ENCODE data around the gene AMTN. TPM values are rescaled to one million over a fixed set of nuclear protein-coding genes. Genes with fewer than 3 reads are reported as not detected.

The AMTN gene
- total RNA-seq, 1 donor from 2014 or later, result not detected

DNA sequence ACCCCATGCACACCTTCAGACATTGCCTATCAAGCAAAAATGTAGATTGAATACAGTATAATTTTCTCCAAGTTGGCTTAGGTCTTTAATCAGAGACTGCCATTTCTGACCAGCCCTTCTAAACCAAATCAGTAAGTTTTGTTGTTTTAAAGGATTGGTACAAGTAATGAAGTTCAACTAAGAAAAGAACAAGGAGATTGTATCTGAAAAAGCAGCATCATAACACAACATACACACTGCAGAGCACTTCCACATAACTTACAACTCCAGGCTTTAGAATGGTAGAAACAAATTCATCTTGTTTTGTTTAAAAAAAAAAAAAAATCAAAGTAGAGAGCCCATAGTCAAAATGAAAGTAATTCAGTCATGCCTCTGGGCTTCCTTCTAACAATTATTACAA is 57.6 kb downstream of the AMTN start:
- DNase-seq, result no peak
- Mint-ChIP-seq H3K4me3 (no peak overlapping the region), H3K9me3 (no peaks in the 10 kb centered on the region), H3K36me3 (ENCODE audit: low read depth) (no peaks in the 10 kb centered on the region), H3K4me1 (no peaks in the 10 kb centered on the region), H3K27ac (no peak overlapping the region), H3K27me3 (peaks cover 19% of the 10 kb centered on the region)
- ATAC-seq (ENCODE audit: low read depth), result no peak
- ChIA-PET CTCF (no interaction called here), POLR2A (no interaction called here)
- TF ChIP-seq, protein P1, sequence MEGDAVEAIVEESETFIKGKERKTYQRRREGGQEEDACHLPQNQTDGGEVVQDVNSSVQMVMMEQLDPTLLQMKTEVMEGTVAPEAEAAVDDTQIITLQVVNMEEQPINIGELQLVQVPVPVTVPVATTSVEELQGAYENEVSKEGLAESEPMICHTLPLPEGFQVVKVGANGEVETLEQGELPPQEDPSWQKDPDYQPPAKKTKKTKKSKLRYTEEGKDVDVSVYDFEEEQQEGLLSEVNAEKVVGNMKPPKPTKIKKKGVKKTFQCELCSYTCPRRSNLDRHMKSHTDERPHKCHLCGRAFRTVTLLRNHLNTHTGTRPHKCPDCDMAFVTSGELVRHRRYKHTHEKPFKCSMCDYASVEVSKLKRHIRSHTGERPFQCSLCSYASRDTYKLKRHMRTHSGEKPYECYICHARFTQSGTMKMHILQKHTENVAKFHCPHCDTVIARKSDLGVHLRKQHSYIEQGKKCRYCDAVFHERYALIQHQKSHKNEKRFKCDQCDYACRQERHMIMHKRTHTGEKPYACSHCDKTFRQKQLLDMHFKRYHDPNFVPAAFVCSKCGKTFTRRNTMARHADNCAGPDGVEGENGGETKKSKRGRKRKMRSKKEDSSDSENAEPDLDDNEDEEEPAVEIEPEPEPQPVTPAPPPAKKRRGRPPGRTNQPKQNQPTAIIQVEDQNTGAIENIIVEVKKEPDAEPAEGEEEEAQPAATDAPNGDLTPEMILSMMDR (IDR thresholded peaks at IDR 0.05), result no peak
- intact Hi-C loops (cut with micrococcal nuclease), result no loop called here

- no peaks in the 10 kb centered on the region for H3K9me3 Mint-ChIP-seq
- TF ChIP-seq, protein P1 (IDR thresholded peaks at IDR 0.05), result no peak
- no peaks in the 10 kb centered on the region for H3K36me3 Mint-ChIP-seq (ENCODE audit: low read depth)
- H3K4me1 Mint-ChIP-seq, result no peaks in the 10 kb centered on the region
- H3K4me3 Mint-ChIP-seq, result no peak overlapping the region
- no peak for ATAC-seq (ENCODE audit: low read depth)
- no peak overlapping the region for H3K27ac Mint-ChIP-seq
- H3K27me3 Mint-ChIP-seq, result peaks cover 20% of the 10 kb centered on the region
- intact Hi-C loops (cut with micrococcal nuclease), result no loop called here
- no peak for DNase-seq
- CTCF ChIA-PET, result no interaction called here
- POLR2A ChIA-PET, result no interaction called here
These were observed 59.0 kb downstream of the AMTN start for GRCh38 chr4:70577220-70577927.

GRCh38 chr4:70581980-70582379 is 63.6 kb downstream of the AMTN start:
- peaks cover 9% of the 10 kb centered on the region for H3K27me3 Mint-ChIP-seq
- CTCF ChIA-PET, result no interaction called here
- no peaks in the 10 kb centered on the region for H3K36me3 Mint-ChIP-seq (ENCODE audit: low read depth)
- POLR2A ChIA-PET, result no interaction called here
- no peak overlapping the region for H3K27ac Mint-ChIP-seq
- no peak for ATAC-seq (ENCODE audit: low read depth)
- no peaks in the 10 kb centered on the region for H3K9me3 Mint-ChIP-seq
- DNase-seq, result no peak
- TF ChIP-seq, protein P1 (IDR thresholded peaks at IDR 0.05), result no peak
- H3K4me3 Mint-ChIP-seq, result no peak overlapping the region
- no peaks in the 10 kb centered on the region for H3K4me1 Mint-ChIP-seq
- intact Hi-C loops (cut with micrococcal nuclease), result no loop called here

Other genes starting within 250 kb of the AMTN start
- gene CABS1, start 183.6 kb upstream of the AMTN start, total RNA-seq, result not detected in 2 replicates
- not detected in 2 replicates for gene SMR3A, start 157.8 kb upstream of the AMTN start, total RNA-seq
- not detected in 2 replicates for gene SMR3B, start 135.4 kb upstream of the AMTN start, total RNA-seq
- gene OPRPN, start 120.6 kb upstream of the AMTN start, total RNA-seq, result not detected in 2 replicates
- not detected in 2 replicates for gene MUC7, start 46.4 kb upstream of the AMTN start, total RNA-seq
- not detected in 2 replicates for gene AMBN, start 73.7 kb downstream of the AMTN start, total RNA-seq
- gene ENAM, start 110.2 kb downstream of the AMTN start, total RNA-seq, result 0.10 TPM in 1 of 2 replicates, not detected in the other
- 47.0 and 53.7 TPM in 2 replicates for gene JCHAIN, start 147.9 kb downstream of the AMTN start, total RNA-seq
- 38.5 and 40.1 TPM in 2 replicates for gene UTP3, start 170.0 kb downstream of the AMTN start, total RNA-seq
- gene RUFY3, start 203.4 kb downstream of the AMTN start, total RNA-seq, result 55.0 and 69.4 TPM in 2 replicates